Hematopoietic multipotent progenitor cell treated with erythropoietin and hydrocortisone succinate and interleukin-3 and kit ligand, for 8 days (in vitro differentiated cells): ENCODE results near the gene OR2A12.
"Not testable (repeated sequence)": the region's sequence is repeated elsewhere in the genome, so short reads cannot be mapped to it uniquely, and the experiment has no call there.

Experiments
- DNase-seq: peaks from one replicate; pipeline ENCODE4 v3.0.0-alpha.2; 2015

The OR2A12 gene

GRCh38 chr7:144085978-144086377 is at the start of gene OR2A12:
Gene OR2A12, plus strand, starts transcription at chr7:144086278. Its CDS starts 8,830 bp downstream, at chr7:144095108.
- DNase-seq, result no peak

- DNase-seq, result no peak
These were observed 49.7 kb upstream of the OR2A12 start for GRCh38 chr7:144036302-144036885.

- DNase-seq, result no peak
These were observed 48.6 kb upstream of the OR2A12 start for GRCh38 chr7:144037414-144038035.

GRCh38 chr7:144038887-144039286 is 47.2 kb upstream of the OR2A12 start:
- DNase-seq, result no peak

GRCh38 chr7:144048648-144049047 is 37.4 kb upstream of the OR2A12 start, which contains the start of gene OR2A5:
Gene OR2A5, plus strand, starts transcription at chr7:144048948. Its CDS starts 1,454 bp downstream, at chr7:144050402.
- no peak for DNase-seq

GRCh38 chr7:144049491-144049890 is 36.6 kb upstream of the OR2A12 start:
- no peak for DNase-seq

- no peak for DNase-seq
These were observed 36.0 kb upstream of the OR2A12 start for GRCh38 chr7:144050093-144050492.

GRCh38 chr7:144050884-144051283 is 35.2 kb upstream of the OR2A12 start:
- DNase-seq, result not testable (repeated sequence)

- no peak for DNase-seq
These were observed 28.1 kb upstream of the OR2A12 start for GRCh38 chr7:144057954-144058353.

GRCh38 chr7:144063710-144064109 is 22.4 kb upstream of the OR2A12 start:
- DNase-seq, result peak; percentile 11

GRCh38 chr7:144069511-144069910 is 16.6 kb upstream of the OR2A12 start, which contains the start of gene OR2A25:
Gene OR2A25, plus strand, starts transcription at chr7:144069811. Its CDS starts 4,409 bp downstream, at chr7:144074220.
- no peak for DNase-seq

- no peak for DNase-seq
These were observed 16.1 kb upstream of the OR2A12 start for GRCh38 chr7:144069953-144070352.

- DNase-seq, result no peak
These were observed 11.7 kb upstream of the OR2A12 start for GRCh38 chr7:144074374-144074773.

GRCh38 chr7:144086730-144087129 is 652 bp downstream of the OR2A12 start:
- no peak for DNase-seq

- DNase-seq, result no peak
These were observed 1.2 kb downstream of the OR2A12 start for GRCh38 chr7:144087230-144087629.

- DNase-seq, result no peak
These were observed 4.6 kb downstream of the OR2A12 start for GRCh38 chr7:144090667-144091066.

GRCh38 chr7:144098776-144099175 is 12.7 kb downstream of the OR2A12 start:
- DNase-seq, result no peak

- no peak for DNase-seq
These were observed 14.5 kb downstream of the OR2A12 start for GRCh38 chr7:144100607-144101006.

GRCh38 chr7:144102041-144102440 is 16.0 kb downstream of the OR2A12 start:
- no peak for DNase-seq

- DNase-seq, result no peak
These were observed 19.1 kb downstream of the OR2A12 start for GRCh38 chr7:144105211-144105610.

- no peak for DNase-seq
These were observed 23.2 kb downstream of the OR2A12 start, which contains the start of gene OR2A2 for GRCh38 chr7:144109283-144109682. Gene OR2A2, plus strand, starts transcription at chr7:144109583. Its CDS starts 0 bp downstream, at chr7:144109583.

- DNase-seq, result no peak
These were observed 24.2 kb downstream of the OR2A12 start for GRCh38 chr7:144110272-144110671.

GRCh38 chr7:144113651-144114050 is 27.6 kb downstream of the OR2A12 start:
- no peak for DNase-seq

GRCh38 chr7:144118341-144118740 is 32.3 kb downstream of the OR2A12 start:
- DNase-seq, result peak; percentile 3

- no peak for DNase-seq
These were observed 36.8 kb downstream of the OR2A12 start, which contains the start of gene OR2A14 for GRCh38 chr7:144122876-144123275. Gene OR2A14, plus strand, starts transcription at chr7:144123176. Its CDS starts 5,937 bp downstream, at chr7:144129113.
